Measurements from ENCODE around the gene PAX3.
"Not testable (repeated sequence)": the region's sequence is repeated elsewhere in the genome, so short reads cannot be mapped to it uniquely, and the experiment has no call there.

Gene PAX3

DNA sequence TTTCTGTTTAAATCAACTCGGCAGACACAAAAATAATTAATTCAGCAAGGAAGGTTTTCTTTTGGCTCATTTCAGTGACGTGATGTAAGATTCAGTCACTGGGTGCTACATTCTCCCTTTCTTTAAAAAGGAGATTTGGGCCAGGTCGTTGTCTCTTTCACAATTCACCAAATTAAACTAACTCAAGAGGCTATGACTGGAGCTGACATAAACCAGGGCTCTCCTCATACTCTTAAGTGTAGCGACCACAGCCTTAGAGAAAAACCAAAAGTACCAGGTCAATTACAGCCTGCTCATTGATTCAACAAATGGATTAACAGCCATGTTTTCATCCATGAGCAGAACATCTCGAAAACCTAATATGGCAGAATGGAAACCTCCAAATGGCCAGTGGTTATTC, 85.7 kb downstream of the PAX3 start:
- DNase-seq (ENCODE audit: low read depth) = no peak

DNA sequence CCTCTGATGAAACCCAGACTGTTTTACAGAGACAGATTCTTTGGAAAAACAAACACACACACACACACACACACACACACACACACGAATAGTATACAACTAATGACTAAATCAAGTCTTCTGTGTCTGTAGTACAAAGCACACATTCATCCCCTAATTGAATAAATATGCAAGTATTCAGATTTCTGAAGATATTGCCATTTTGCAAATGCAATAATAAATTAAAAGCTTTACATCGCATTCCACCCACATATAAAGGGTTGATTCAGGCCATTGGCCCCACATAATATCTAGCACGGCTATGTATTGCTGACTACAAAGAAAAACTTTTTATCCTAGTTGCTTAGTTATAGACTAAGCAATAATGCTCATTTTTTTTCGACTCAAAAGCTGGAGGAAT, 86.2 kb downstream of the PAX3 start:
- DNase-seq (ENCODE audit: low read depth) = no peak

DNA sequence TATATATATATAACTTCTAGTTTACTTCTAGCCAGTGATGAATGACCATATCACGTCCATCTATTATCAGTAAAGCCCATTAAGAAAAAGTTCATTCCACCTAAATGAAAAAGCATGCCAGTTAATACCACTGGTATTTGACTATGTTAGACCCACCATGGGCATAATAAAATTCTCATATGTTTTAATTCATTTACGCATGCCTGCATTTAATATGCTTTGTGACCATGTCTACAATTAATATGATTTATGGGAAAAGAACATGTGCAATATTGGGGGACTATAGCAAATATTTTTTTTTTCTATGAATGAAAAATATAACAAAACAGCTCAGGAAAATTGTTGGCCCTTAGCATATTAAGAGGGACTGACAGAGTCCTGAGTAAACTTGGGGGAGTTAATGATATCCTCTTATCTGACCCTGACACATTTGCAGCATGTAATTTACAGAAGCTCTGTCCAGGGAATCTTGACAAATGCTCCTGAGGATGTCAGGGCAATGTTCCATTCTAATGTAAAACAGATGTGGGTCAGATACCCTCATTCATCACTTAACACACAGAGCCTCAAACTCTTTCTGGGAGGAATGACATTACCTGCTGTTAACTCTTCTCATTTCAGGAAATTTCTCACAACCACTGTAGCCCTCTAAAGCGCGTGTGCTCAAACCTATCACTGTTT, 90.6 kb downstream of the PAX3 start:
- DNase-seq (ENCODE audit: low read depth) = peak; percentile 17

DNA sequence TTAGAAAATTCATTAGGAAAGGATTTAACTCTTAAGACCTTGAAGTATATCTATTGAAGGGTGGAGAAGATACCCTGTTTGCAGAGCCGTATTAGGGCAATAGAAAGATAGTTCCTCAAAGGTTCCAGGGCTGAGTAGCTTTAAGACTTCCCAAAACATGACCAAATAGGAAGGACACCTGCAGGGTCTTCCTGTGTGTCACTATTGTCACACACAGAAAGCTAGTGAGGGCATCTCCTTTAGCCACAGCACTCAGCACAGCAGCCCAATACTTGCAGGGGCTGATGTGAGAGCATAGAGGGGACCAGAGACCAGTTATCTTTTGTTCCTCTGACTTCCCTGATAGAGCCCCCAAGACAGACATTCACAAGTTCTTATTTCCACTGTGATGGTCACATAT, 93.7 kb downstream of the PAX3 start:
- DNase-seq (ENCODE audit: low read depth) = no peak

DNA sequence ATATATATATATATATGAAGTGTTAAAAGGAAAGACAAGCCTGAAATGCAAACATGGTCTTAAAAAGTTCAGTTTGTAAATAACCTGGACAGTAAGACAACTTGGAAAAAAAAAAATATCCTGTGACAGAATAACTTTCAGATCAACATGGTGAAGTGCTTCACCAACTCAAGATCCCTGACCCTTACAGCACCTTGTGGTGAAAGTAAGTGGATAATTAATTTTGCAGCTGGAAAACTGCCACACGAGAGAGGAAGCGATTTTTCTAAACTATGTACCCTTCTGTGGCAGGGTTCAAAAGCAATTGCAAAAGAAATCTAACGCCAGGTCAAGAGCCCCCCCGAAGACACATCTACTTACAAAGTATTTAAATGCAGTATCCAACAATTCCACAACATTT, 95.8 kb downstream of the PAX3 start:
- DNase-seq (ENCODE audit: low read depth) = no peak

DNA sequence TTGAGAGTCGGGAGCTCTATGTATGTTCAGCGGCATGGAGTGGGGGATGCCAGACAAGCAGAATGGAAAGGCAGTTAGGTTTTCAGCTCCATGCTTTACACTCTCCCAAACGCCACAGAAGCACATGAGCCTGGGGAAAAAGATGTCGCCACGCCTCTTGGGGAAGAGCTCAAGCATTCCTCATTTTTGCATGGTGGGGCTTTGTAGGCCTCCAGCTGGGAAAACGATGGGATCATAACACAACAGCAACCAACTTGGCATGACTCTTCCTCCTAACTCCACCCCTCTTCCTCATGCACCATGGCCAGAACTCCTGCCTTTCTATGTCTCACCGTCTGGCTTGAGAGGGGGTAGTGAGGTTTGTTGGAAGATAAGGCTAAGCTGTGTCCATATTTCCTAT, 102.6 kb downstream of the PAX3 start:
- no peak for DNase-seq (ENCODE audit: low read depth)

DNA sequence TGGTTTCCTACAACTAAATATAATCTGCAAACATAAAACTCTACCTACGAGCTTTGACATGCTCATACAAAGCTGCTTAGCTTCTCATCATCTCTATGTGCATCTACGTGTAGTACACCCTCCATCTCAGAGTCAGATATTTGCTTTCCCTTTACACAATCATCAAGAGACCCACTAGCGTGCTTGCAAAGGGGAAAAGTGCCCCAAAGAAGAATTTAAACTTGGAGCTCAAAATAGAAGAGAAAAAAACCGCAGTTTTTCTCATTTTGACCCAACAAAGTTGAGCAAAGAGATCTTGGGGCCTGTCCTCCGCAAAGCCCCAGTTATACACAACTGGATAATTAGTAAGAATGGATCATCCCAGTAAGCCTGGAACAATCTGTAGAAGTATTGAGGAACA, 104.1 kb downstream of the PAX3 start:
- no peak for DNase-seq (ENCODE audit: low read depth)

DNA sequence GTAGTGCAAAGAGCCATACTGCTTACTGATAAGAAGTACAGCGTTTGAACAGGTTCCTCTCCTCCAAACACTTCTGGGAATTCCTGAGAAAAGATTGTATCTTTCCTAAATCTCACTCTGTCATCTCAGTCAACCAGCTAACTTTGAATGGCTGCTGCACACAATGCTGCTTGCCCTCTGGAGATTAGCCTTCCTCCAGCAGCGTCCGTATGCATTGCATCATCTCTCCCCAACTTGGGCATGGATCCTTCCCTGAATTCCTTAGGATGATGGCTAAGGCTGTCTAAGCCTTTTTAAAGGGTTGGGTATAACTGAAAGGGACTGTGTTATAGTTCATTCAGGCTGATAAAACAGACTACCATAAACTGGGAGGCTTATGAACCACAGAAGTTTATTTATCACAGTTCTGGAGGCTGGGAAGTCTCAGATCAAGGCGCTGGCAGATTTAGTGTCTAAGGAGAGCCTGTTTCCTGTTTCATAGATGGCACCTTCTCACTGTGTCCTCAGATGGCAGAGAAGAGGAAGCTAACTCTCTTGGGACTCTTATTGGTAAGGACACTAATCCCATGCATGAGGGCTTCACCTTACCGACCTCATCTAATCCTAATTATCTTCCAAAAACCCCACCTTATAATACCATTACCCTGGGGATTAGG, 105.3 kb downstream of the PAX3 start:
- DNase-seq (ENCODE audit: low read depth) = no peak

DNA sequence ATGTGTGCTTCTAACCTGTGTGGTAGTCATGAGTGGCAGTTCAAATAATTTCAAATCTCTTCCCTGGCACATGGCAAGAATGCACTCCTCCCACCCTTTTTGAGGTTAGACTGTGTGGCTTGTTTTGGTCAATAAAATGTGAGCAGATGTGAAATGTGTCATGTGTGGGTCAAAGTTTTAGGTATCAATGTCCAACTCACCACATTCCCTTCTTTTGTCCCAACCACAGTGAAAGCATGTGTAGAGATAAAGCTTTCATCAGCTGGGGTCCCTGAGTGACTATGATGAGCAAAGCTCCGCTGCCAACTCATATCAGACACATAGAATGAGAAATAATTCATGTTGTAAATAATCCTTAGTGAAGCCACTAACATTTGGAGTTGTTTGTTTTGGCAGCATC, 118.2 kb downstream of the PAX3 start:
- DNase-seq (ENCODE audit: low read depth) = no peak

DNA sequence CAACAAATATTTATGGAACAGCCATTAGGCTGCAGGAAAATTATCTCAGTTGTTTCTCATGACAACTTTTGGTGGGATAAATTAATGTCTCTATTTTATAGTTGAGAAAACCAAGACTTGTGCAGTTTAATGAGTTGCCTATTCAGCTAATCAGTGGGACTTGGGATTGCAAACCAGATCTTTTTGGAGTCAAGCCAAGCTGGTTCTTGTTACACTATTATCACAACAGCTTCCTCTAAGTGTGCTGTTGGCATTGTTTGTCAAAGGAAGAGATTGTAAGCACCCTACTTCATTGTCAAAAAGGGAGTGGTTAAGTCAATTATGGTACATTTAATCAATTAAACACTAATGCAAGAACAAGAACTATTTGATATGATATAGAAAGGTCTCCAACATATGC, 119.2 kb downstream of the PAX3 start:
- DNase-seq (ENCODE audit: low read depth) = no peak

DNA sequence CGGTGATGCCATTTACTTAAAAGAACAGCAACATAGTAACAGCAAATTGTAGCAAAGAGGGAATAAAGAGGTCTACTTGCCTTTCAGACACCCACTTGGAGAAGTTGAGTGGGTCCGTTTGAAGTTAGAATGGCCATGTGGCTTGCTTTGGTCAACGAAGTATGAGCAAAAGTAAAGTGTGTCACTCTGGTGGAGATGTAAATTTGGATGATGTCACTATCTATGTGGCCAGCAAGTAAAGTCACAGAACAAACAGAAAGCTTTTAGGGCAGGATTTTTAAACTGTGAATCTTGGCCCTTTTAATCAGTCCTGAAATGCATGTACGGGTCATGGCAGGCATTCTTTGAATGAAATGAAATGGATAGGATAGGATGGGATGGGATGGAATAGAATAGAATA, 120.3 kb downstream of the PAX3 start:
- no peak for DNase-seq (ENCODE audit: low read depth)

DNA sequence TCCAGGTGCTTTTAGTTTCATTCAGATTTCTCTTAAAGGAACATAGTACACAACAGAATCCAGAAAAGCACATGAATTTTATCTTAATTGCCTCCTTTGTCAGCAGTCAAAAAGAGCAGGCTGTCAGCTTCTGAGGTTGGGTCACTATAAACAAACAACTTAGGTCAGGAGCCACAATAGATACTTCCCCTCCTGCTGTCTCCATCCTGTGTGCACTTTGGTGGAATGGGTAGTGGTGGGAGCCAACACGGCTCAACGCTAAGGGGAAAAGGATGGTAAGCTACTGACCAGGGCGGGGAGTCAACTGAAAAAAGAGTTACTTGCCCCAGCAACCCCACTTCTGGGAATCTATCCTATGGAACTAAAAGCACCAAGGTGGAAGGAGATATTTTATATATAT, 121.9 kb downstream of the PAX3 start:
- DNase-seq (ENCODE audit: low read depth) = no peak

DNA sequence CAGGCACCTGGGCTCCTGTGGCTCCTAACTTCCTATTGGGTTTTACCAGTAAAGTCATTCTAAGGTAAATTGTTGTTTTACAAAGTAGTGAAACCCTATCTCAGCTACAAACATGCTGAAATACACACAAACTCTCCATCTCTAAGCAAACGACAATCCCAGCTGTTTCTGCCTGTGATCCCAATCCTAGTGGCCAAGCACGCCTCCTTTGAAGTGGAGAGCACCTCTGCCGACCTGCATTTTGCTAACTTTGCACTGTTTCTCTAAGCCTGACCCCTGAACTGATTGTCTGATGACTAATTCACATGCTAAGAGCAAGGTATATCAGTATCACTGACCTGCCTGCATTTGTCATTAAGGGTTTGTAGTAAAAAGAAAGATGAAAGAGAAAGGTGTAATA, 124.3 kb downstream of the PAX3 start:
- no peak for DNase-seq (ENCODE audit: low read depth)

DNA sequence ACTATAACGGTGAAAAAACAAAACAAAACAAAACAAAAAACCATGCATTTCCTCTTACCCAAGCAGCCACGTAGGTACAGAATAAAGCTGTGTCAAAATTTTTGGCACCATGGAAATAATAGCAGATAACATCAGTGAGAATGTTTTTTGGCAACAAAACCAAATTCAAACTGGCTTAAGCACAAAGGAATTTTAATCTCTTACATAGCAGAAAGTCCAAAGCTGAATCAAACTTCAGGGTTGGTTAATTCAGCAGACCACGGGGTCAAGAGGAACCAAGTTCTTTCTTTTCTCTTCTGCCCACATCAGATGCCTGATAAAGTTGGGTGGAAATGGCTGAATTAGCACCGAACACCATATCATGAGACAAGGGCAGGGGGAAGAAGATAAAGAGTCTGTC, 129.5 kb downstream of the PAX3 start:
- peak; percentile 29 for DNase-seq (ENCODE audit: low read depth)

DNA sequence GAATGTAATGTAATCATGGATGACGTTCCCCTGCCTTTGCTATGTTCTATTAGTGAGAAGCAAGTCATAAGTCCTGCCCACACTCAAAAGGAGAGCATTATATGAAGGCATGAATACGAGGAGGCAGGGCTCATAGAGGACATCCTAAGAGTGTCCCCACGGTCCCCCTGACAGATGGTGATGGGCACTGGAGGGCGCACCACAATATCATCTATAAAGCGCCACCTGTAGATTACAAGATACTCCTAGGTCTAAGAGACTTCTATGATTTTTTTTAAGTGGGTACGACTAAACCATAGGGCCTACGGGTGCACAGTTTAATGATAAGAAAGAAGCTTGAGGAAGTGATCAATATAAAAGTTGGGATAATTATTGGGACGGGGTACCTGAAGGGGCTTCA, 131.0 kb downstream of the PAX3 start:
- DNase-seq (ENCODE audit: low read depth) = no peak

DNA sequence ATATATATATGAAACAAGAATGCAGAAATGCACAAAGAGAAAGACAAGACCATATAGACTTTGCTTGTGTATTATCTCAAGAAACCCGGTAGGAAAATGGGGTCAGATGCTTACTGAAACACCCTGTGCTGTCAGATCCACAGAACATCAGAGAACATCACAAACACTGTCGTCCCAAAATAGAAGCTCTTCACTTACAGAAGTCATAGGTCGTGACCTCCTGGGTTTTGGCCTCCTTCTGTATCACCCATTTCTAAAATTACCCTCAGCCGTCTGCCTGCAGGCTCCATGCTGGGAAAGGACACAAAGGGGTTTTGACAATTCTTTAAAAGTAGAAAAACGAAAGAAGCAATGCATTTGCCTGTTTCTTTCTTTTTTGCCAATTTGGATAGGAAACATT, 137.9 kb downstream of the PAX3 start:
- DNase-seq (ENCODE audit: low read depth) = no peak

DNA sequence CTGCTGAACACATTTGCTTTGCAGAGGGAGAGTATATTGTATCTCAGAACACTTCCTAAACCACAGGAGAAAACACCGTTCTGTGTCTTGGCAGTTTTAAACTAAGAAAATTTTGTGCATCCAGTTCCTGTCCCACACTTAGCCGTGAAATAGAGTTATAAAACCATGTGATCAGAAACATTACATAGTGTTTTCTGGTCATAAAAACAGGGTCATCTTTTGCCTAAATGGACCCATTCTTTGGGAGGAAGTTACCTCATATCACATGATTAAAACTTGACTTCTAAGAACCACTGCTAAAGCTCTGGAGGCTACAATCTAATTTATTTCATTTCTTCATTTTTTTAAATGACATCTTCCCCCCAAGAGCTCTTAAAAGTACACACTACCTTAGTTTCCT, 138.7 kb downstream of the PAX3 start:
- no peak for DNase-seq (ENCODE audit: low read depth)

DNA sequence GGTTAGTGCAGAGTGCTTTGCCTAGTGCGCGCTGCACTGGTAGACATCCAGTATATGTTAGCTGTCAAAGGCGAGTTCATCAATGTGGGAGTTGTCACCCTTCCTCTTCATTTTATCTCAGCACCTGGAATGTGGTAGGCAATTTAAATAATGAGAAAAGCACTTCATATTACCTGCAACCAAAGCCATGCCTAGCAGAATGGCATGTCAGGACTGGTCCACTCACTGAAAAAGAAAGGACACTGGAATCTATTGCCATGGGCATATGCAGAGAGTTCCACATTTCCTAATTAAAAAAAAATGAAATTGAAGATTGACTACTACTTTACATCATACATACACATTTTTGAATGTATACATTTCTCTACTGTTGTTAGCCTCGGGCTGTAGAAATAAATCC, 139.6 kb downstream of the PAX3 start:
- no peak for DNase-seq (ENCODE audit: low read depth)

DNA sequence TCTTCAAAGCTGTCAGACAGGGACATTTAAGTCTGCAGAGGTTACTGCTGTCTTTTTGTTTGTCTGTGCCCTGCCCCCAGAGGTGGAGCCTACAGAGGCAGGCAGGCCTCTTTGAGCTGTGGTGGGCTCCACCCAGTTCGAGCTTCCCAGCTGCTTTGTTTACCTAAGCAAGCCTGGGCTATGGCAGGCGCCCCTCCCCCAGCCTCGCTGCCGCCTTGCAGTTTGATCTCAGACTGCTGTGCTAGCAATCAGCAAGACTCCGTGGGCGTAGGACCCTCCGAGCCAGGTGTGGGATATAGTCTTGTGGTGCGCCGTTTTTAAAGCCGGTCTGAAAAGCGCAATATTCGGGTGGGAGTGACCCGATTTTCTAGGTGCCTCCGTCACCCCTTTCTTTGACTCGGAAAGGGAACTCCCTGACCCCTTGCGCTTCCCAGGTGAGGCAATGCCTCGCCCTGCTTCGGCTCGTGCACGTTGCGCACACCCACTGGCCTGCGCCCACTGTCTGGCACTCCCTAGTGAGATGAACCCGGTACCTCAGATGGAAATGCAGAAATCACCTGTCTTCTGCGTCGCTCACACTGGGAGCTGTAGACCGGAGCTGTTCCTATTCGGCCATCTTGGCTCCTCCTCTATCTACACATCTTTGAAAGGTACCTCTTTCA, 143.7 kb downstream of the PAX3 start:
- DNase-seq (ENCODE audit: low read depth) = not testable (repeated sequence)

Data from GM04504 (cell line).